ENCODE measurements around the gene LTBP1.

GRCh38 chr2:33225350-33225749 is 278.6 kb downstream of the LTBP1 start:
- TF ChIP-seq CTCF (conservative IDR thresholded peaks at IDR 0.05 in 1 of 2, IDR thresholded peaks at IDR 0.05 in 1 of 2; ENCODE audit: extremely low read depth in 1 of 2, insufficient read depth in 1 of 2, low read depth in 1 of 2, low read length in 2 of 2) (no peak), EZH2 (IDR thresholded peaks at IDR 0.05; ENCODE audit: borderline replicate concordance, low read length) (no peak)
